ENCODE data around the gene CDC45.

DNA sequence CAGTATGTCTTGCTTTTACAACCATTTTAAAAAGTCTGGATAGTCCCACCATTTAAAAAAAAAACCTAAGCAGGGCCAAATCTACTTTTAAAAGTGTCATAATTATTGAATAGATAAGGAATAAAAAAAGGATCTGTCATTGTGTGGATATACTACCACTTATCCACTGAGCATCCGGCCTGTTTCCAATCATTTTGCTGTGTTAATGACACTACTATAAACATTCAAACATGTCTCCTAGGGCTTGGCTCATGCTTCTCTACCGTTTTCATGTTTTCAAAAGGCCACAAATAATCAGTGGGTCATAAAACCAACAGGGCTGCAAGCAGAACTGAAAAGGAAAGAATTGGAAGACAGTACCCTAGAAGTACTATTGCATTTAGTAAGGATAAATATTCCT lies 19.7 kb upstream of the CDC45 start:
- TF ChIP-seq ZNF274 (IDR thresholded peaks at IDR 0.05; ENCODE audit: low read depth, low read length) (no peak), YY1 (IDR thresholded peaks at IDR 0.05; ENCODE audit: insufficient read depth, insufficient read length) (no peak), SUZ12 (IDR thresholded peaks at IDR 0.05; ENCODE audit: extremely low read depth, insufficient read depth, insufficient read length) (no peak)

Measured in NT2/D1 (cell line).